A673 (cell line): ENCODE results near the gene GSTT4. TPM values are rescaled to one million over a fixed set of nuclear protein-coding genes. Genes with fewer than 3 reads are reported as not detected.
"Not testable (repeated sequence)": the region's sequence is repeated elsewhere in the genome, so short reads cannot be mapped to it uniquely, and the experiment has no call there.

Experiments
- BruUV-seq: library from RNA; stranded (reverse); fragments of 400-500 nt; replicated peaks from 2 replicates; lab custom pipeline; 2021; lab: Mats Ljungman, UMichigan
- CTCF ChIA-PET: fragments of 300-600 bp; sonication (Branson Sonifier 250); formaldehyde crosslinking; loops from one replicate; lab custom pipeline; 2022; ENCODE audit warnings: antibody characterized with exemption; lab: Charles Lee
- POLR2A ChIA-PET: fragments of 300-600 bp; sonication (Branson Sonifier 250); formaldehyde crosslinking; loops from one replicate; lab custom pipeline; 2022; ENCODE audit warnings: antibody characterized with exemption; ENCODE audit not compliant: low non-redundant PET; lab: Charles Lee
- DNase-seq: peaks from one replicate; pipeline ENCODE4 v3.0.0-alpha.2; 2015; ENCODE audit warnings: low spot score
- H3K27ac ChIP-seq: fragments of 200-600 bp; sonication (generic); 2 replicates; pipeline ENCODE4 v1.5.1; 2016; ENCODE audit warnings: mixed run types, low read depth, mild to moderate bottlenecking, mixed read lengths, antibody characterized with exemption, low read length; ENCODE audit not compliant: poor library complexity, severe bottlenecking
- H3K27me3 ChIP-seq: fragments of 200-600 bp; sonication (generic); replicated peaks from 2 replicates; pipeline ENCODE4 v1.6.1; 2017; ENCODE audit warnings: mixed run types, low read depth, mild to moderate bottlenecking, mixed read lengths, antibody characterized with exemption, low read length; ENCODE audit not compliant: insufficient read depth, poor library complexity
- H3K36me3 ChIP-seq: fragments of 200-600 bp; sonication (generic); 2 replicates; pipeline ENCODE4 v1.6.1; 2016; ENCODE audit warnings: mixed run types, mild to moderate bottlenecking, mixed read lengths, antibody characterized with exemption, low read length; ENCODE audit not compliant: insufficient read depth, poor library complexity, severe bottlenecking
- H3K4me1 ChIP-seq: fragments of 200-600 bp; sonication (generic); 2 replicates; pipeline ENCODE4 v1.6.1; 2017; ENCODE audit warnings: mixed run types, mild to moderate bottlenecking, mixed read lengths, antibody characterized with exemption, low read length; ENCODE audit not compliant: insufficient read depth, poor library complexity, severe bottlenecking
- H3K4me3 ChIP-seq: fragments of 200-600 bp; sonication (generic); 2 replicates; pipeline ENCODE4 v1.5.1; 2016; ENCODE audit warnings: low read depth, mixed run types, mild to moderate bottlenecking, mixed read lengths, low read length; ENCODE audit not compliant: poor library complexity, severe bottlenecking
- H3K9me3 ChIP-seq: fragments of 200-600 bp; sonication (generic); 2 replicates; pipeline ENCODE4 v1.6.1; 2016; ENCODE audit warnings: mixed run types, low read depth, mild to moderate bottlenecking, mixed read lengths, antibody characterized with exemption, low read length; ENCODE audit not compliant: poor library complexity, severe bottlenecking
- CTCF ChIP-seq: fragments of 300-800, 200-600 bp; sonication (generic); conservative IDR thresholded peaks from 2 replicates; pipeline ENCODE4 v1.5.1; 2017; ENCODE audit warnings: low read depth, mild to moderate bottlenecking, antibody characterized with exemption, low read length, moderate library complexity, mixed read lengths
- EZH2 ChIP-seq: fragments of 200-600 bp; sonication (generic); IDR thresholded peaks from 2 replicates; pipeline ENCODE4 v1.6.1; 2017; ENCODE audit warnings: borderline replicate concordance, low read depth, mild to moderate bottlenecking, mixed read lengths, antibody characterized with exemption, low read length; ENCODE audit not compliant: poor library complexity, severe bottlenecking
- intact Hi-C: fragments of 100-400 bp; cut with micrococcal nuclease; formaldehyde crosslinking; loops from one replicate; pipeline ENCODE4 v1.10.0; 2022; ENCODE audit not compliant: unreplicated experiment
- total RNA-seq: library from RNA; stranded (reverse); gene quantifications from 2 replicates; pipeline ENCODE4 v1.2.3, GENCODE V29; 2021

The GSTT4 gene
- total RNA-seq, 1 experiment from 2014 or later: not detected

GRCh38 chr22:23986538-23987178 lies 18.6 kb downstream of the GSTT4 start:
- DNase-seq, H3K27me3 ChIP-seq, H3K27ac ChIP-seq, BruUV-seq, CTCF ChIA-PET, intact Hi-C loops, H3K36me3 ChIP-seq, H3K4me1 ChIP-seq, H3K9me3 ChIP-seq, POLR2A ChIA-PET, H3K4me3 ChIP-seq: not testable (repeated sequence)

- H3K27me3 ChIP-seq, POLR2A ChIA-PET, H3K4me3 ChIP-seq, H3K9me3 ChIP-seq, BruUV-seq, DNase-seq, H3K4me1 ChIP-seq, H3K36me3 ChIP-seq, intact Hi-C loops, CTCF ChIA-PET, H3K27ac ChIP-seq: not testable (repeated sequence)
Measured at GRCh38 chr22:23986089-23986488, 19.2 kb downstream of the GSTT4 start.

GRCh38 chr22:23984430-23984829 lies 20.8 kb downstream of the GSTT4 start:
- Histone ChIP-seq H3K27ac (no peak overlapping the region), H3K4me1 (no peaks in the 10 kb centered on the region), H3K9me3 (no peaks in the 10 kb centered on the region), H3K36me3 (no peaks in the 10 kb centered on the region), H3K4me3 (no peak overlapping the region), H3K27me3 (no peaks in the 10 kb centered on the region)
- POLR2A ChIA-PET: no interaction called here
- DNase-seq: no peak
- CTCF ChIA-PET: no interaction called here
- no peak for TF ChIP-seq CTCF
- no peak for TF ChIP-seq EZH2
- intact Hi-C loops: no loop called here
- no TSS peak for BruUV-seq

GRCh38 chr22:23980567-23980966 lies 24.7 kb downstream of the GSTT4 start:
- H3K36me3 ChIP-seq, H3K27ac ChIP-seq, H3K4me1 ChIP-seq, H3K9me3 ChIP-seq, POLR2A ChIA-PET, CTCF ChIA-PET, DNase-seq, intact Hi-C loops, BruUV-seq, H3K4me3 ChIP-seq, H3K27me3 ChIP-seq: not testable (repeated sequence)

- intact Hi-C loops, POLR2A ChIA-PET, H3K4me3 ChIP-seq, H3K36me3 ChIP-seq, H3K9me3 ChIP-seq, H3K4me1 ChIP-seq, H3K27ac ChIP-seq, CTCF ChIA-PET, H3K27me3 ChIP-seq, BruUV-seq, DNase-seq: not testable (repeated sequence)
Measured at GRCh38 chr22:23979557-23980240, 25.6 kb downstream of the GSTT4 start, which contains the start of gene GSTT2. Gene GSTT2, plus strand, starts transcription at chr22:23980134.

GRCh38 chr22:23977304-23977703 lies 27.9 kb downstream of the GSTT4 start:
- H3K27ac ChIP-seq, BruUV-seq, H3K36me3 ChIP-seq, DNase-seq, H3K27me3 ChIP-seq, POLR2A ChIA-PET, CTCF ChIA-PET, intact Hi-C loops, H3K4me1 ChIP-seq, H3K9me3 ChIP-seq, H3K4me3 ChIP-seq: not testable (repeated sequence)
